ENCODE measurements around the gene SGCG. TPM values are rescaled to one million over a fixed set of nuclear protein-coding genes. Genes with fewer than 3 reads are reported as not detected.
A peak's percentile ranks its signal among the peaks of the same experiment; 100 is the strongest.

SGCG gene
- total RNA-seq, 1 experiment from 2014 or later: not detected

DNA sequence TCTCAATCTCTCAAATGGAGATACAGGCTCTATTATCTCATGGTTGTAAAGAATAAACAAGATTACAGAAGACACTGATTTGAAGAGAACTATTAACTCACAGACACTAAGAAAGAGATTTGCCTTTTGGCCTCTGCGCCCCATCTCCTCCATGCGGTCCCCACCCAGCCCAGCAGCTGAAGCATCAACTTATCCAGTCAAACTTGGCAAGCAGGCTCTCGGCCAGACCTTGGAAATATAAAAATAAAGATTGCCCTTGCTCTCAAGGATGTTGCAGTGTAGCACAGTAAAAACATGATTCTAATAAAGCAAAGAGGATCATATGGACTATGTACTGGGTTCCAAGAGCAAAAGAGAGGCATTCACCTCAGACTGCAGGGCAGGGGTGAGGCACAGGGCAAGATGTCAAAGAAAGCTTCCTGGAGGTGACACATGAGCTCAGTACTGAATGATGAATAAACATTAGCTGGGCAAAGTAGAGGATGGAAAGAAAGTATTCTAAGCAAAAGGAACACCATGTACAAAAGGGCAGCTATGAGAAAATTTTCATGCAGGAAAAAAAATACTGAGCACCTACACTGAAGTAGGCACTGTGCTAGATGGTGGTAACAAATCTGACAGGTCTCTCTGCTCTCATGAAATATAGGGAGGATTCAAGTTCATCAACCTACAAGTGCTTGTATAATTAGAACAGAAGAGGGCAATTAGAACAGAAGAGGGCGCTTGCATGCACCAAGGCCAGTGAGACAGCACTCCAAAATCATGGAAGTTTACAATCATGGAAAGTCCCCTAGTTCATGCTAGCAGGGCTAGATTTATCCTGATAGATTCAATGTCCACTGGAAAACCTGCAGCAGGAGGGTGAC, 167.7 kb downstream of the SGCG start:
- intact Hi-C loops (cut with micrococcal nuclease; ENCODE audit: unreplicated experiment): no loop called here
- BruUV-seq (replicated peaks): no TSS peak
- TF ChIP-seq, protein P1, sequence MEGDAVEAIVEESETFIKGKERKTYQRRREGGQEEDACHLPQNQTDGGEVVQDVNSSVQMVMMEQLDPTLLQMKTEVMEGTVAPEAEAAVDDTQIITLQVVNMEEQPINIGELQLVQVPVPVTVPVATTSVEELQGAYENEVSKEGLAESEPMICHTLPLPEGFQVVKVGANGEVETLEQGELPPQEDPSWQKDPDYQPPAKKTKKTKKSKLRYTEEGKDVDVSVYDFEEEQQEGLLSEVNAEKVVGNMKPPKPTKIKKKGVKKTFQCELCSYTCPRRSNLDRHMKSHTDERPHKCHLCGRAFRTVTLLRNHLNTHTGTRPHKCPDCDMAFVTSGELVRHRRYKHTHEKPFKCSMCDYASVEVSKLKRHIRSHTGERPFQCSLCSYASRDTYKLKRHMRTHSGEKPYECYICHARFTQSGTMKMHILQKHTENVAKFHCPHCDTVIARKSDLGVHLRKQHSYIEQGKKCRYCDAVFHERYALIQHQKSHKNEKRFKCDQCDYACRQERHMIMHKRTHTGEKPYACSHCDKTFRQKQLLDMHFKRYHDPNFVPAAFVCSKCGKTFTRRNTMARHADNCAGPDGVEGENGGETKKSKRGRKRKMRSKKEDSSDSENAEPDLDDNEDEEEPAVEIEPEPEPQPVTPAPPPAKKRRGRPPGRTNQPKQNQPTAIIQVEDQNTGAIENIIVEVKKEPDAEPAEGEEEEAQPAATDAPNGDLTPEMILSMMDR (IDR thresholded peaks at IDR 0.05; ENCODE audit: unreplicated experiment): no peak
- Mint-ChIP-seq H3K36me3 (ENCODE audit: insufficient read depth, unreplicated experiment) (no peaks in the 10 kb centered on the region), H3K4me3 (ENCODE audit: low read depth, unreplicated experiment) (no peak overlapping the region), H3K27me3 (ENCODE audit: unreplicated experiment) (no peaks in the 10 kb centered on the region), H3K4me1 (ENCODE audit: low read depth, unreplicated experiment) (peaks cover 11% of the 10 kb centered on the region), H3K27ac (ENCODE audit: unreplicated experiment) (no peak overlapping the region), H3K9me3 (ENCODE audit: low read depth, unreplicated experiment) (no peaks in the 10 kb centered on the region)
- DNase-seq: no peak
- CTCF ChIA-PET: interaction anchor here (0.7 kb wide), 1 partner anchor 220 kb away, joined by 3 read pairs; no protein-coding TSS in a partner anchor

DNA sequence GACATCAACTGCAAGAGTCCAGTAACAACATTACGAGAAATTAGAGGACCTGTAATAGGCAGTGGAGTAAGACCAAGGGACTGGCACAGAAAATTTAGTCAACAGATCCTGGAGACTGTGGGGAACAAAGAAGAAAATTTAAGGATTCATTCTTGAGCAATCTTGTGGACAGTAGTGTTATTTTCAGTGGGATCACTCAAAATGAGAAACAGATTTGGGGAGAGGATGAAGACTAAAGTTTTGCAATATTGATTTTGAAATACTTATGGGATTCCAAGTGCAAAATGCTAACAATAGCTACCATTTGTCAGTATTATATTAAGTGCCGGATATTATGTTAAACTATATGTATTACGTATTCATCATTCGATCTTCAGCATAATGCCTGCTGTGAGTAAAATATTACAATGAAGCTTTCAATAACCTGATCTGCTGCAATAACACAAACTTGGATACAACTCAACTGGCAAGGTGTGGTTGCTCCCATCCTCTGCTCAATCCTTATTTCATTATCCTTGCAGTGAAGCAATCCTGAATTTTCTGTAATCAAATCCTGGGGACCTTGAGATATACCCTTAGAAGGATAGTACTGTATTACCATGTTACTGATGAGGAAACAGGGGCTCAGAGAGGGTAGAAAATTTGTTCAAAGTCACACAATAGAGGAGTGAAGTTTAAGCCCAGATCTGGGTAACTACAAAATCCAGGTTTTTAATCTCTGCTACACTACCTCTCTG, 168.6 kb downstream of the SGCG start:
- TF ChIP-seq, protein P1 (IDR thresholded peaks at IDR 0.05; ENCODE audit: unreplicated experiment): no peak
- intact Hi-C loops (cut with micrococcal nuclease; ENCODE audit: unreplicated experiment): no loop called here
- Mint-ChIP-seq H3K4me3 (ENCODE audit: low read depth, unreplicated experiment) (no peak overlapping the region), H3K27ac (ENCODE audit: unreplicated experiment) (peak overlapping the region; percentile 87), H3K27me3 (ENCODE audit: unreplicated experiment) (no peaks in the 10 kb centered on the region), H3K4me1 (ENCODE audit: low read depth, unreplicated experiment) (peaks cover 11% of the 10 kb centered on the region), H3K36me3 (ENCODE audit: insufficient read depth, unreplicated experiment) (no peaks in the 10 kb centered on the region), H3K9me3 (ENCODE audit: low read depth, unreplicated experiment) (no peaks in the 10 kb centered on the region)
- DNase-seq: no peak
- no TSS peak for BruUV-seq (replicated peaks)
- CTCF ChIA-PET: interaction anchor here (0.7 kb wide), 1 partner anchor 219 kb away, joined by 3 read pairs; no protein-coding TSS in a partner anchor

DNA sequence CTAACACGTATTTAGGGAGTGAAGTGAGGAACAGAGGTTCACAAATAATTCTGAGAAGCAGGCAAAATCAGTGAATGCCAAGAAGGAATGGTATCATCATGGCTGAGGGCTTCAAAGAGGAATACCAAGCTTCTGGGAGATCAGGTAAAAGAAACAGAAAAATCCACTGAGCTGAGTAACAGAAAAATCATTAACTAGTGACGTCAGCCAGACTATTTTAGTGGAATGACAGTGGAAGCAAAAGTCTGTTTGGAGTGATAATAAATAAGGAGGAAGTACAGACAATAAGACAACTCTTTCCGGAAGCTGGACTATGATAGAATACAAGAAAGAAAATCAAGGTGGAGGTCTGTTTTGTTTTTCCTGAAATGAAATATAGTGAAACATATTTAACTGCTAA, 169.2 kb downstream of the SGCG start:
- H3K4me1 Mint-ChIP-seq (ENCODE audit: low read depth, unreplicated experiment): peaks cover 11% of the 10 kb centered on the region
- H3K27ac Mint-ChIP-seq (ENCODE audit: unreplicated experiment): peak overlapping the region; percentile 87
- BruUV-seq (replicated peaks): no TSS peak
- no peaks in the 10 kb centered on the region for H3K36me3 Mint-ChIP-seq (ENCODE audit: insufficient read depth, unreplicated experiment)
- no peaks in the 10 kb centered on the region for H3K9me3 Mint-ChIP-seq (ENCODE audit: low read depth, unreplicated experiment)
- TF ChIP-seq, protein P1 (IDR thresholded peaks at IDR 0.05; ENCODE audit: unreplicated experiment): no peak
- no peak overlapping the region for H3K4me3 Mint-ChIP-seq (ENCODE audit: low read depth, unreplicated experiment)
- no peak for DNase-seq
- H3K27me3 Mint-ChIP-seq (ENCODE audit: unreplicated experiment): no peaks in the 10 kb centered on the region
- CTCF ChIA-PET: interaction anchor here (1.2 kb wide), 1 partner anchor 12 kb away, joined by 5 read pairs; no protein-coding TSS in a partner anchor
- intact Hi-C loops (cut with micrococcal nuclease; ENCODE audit: unreplicated experiment): no loop called here

DNA sequence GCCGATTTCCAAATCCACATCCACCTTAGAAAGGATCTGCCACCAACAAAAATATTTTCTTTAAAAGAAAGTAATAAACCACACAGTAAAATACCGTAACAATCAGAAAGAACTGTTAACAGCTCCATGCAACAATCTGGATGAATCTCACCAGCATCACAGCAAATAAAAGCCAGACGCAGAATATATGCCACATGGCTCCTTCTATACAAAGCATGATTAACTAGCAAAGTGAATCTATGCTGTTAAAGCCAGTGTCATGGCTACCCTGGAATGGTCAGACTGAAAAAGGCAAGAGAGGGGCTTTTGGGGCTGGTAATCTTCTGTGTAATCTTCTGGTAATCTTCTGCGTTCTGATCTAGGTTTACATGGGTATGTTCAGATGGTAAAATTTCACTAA, 171.4 kb downstream of the SGCG start:
- intact Hi-C loops (cut with micrococcal nuclease; ENCODE audit: unreplicated experiment): no loop called here
- H3K27ac Mint-ChIP-seq (ENCODE audit: unreplicated experiment): no peak overlapping the region

More for the DNA sequence above, 171.4 kb downstream of the SGCG start:
- CTCF ChIA-PET: no interaction called here
- no TSS peak for BruUV-seq (replicated peaks)
- Mint-ChIP-seq H3K36me3 (ENCODE audit: insufficient read depth, unreplicated experiment) (no peaks in the 10 kb centered on the region), H3K9me3 (ENCODE audit: low read depth, unreplicated experiment) (no peaks in the 10 kb centered on the region), H3K27me3 (ENCODE audit: unreplicated experiment) (no peaks in the 10 kb centered on the region), H3K4me3 (ENCODE audit: low read depth, unreplicated experiment) (no peak overlapping the region), H3K4me1 (ENCODE audit: low read depth, unreplicated experiment) (peaks cover 11% of the 10 kb centered on the region)
- TF ChIP-seq, protein P1 (IDR thresholded peaks at IDR 0.05; ENCODE audit: unreplicated experiment): no peak
- no peak for DNase-seq

All from Calu3 (cell line).